HG02973 (cell line): ENCODE results near the gene PRR19.

Experiments used
- ATAC-seq: cut with Tn5 transposase; IDR thresholded peaks from one replicate; pipeline ENCODE4 v1.9.1; 2021; ENCODE audit warnings: moderate library complexity; ENCODE audit not compliant: unreplicated experiment

PRR19 gene

GRCh38 chr19:42270346-42271044, 31.4 kb upstream of the PRR19 start:
- no peak for ATAC-seq

- ATAC-seq: no peak
Measured at GRCh38 chr19:42271045-42271419, 30.9 kb upstream of the PRR19 start.

GRCh38 chr19:42271861-42272534, 29.9 kb upstream of the PRR19 start:
- ATAC-seq: no peak

GRCh38 chr19:42272535-42272897, 29.4 kb upstream of the PRR19 start:
- ATAC-seq: no peak

- ATAC-seq: no peak
Measured at GRCh38 chr19:42272989-42273406, 28.9 kb upstream of the PRR19 start.

GRCh38 chr19:42273407-42274064, 28.4 kb upstream of the PRR19 start:
- ATAC-seq: no peak

GRCh38 chr19:42274065-42274682, 27.8 kb upstream of the PRR19 start:
- no peak for ATAC-seq

GRCh38 chr19:42275103-42275502, 26.8 kb upstream of the PRR19 start:
- ATAC-seq: no peak

GRCh38 chr19:42275517-42275916, 26.4 kb upstream of the PRR19 start:
- no peak for ATAC-seq

GRCh38 chr19:42276284-42276683, 25.6 kb upstream of the PRR19 start:
- no peak for ATAC-seq

GRCh38 chr19:42276821-42277220, 25.1 kb upstream of the PRR19 start:
- ATAC-seq: no peak

- ATAC-seq: no peak
Measured at GRCh38 chr19:42277821-42278451, 24.0 kb upstream of the PRR19 start.

- ATAC-seq: no peak
Measured at GRCh38 chr19:42278452-42279154, 23.3 kb upstream of the PRR19 start.

- ATAC-seq: no peak
Measured at GRCh38 chr19:42279155-42279901, 22.6 kb upstream of the PRR19 start.

- no peak for ATAC-seq
Measured at GRCh38 chr19:42279902-42280814, 21.8 kb upstream of the PRR19 start.

GRCh38 chr19:42280815-42281145, 21.2 kb upstream of the PRR19 start:
- ATAC-seq: no peak

GRCh38 chr19:42281146-42281826, 20.6 kb upstream of the PRR19 start:
- no peak for ATAC-seq
